ENCODE measurements around the gene DRC7.
"Not testable (repeated sequence)": the region's sequence is repeated elsewhere in the genome, so short reads cannot be mapped to it uniquely, and the experiment has no call there.

Gene DRC7

DNA sequence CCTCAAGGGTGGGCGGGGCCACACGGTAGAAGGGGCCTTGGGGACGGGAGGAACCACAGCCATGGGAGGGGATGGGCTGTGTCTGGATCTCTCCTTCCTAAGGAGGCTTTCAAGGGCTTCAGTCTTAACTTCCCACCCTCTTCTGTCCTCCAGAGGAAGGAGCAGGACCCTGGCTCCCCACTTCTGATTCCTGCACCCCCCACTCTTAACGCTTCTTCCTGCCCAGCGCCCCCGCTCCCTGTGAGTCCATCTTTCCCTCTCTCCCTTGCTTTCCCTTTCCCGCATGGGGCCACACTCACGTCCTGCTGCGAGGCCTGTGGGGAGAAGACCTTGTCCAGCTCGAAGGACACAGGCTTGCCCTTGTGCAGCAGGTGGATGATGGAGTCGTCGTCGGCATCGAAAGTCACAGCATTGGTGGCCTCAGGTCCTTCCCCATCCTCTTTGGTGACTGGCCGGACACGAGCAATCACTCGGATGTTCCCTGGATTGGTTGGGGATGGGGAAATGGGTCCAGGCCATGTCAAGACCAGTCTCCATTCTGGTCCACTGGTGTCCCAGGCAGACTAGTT is 70.6 kb downstream of the DRC7 start:
- no peak for DNase-seq

GRCh38 chr16:57766714-57767348 is 72.2 kb downstream of the DRC7 start:
- no peak for DNase-seq

DNA sequence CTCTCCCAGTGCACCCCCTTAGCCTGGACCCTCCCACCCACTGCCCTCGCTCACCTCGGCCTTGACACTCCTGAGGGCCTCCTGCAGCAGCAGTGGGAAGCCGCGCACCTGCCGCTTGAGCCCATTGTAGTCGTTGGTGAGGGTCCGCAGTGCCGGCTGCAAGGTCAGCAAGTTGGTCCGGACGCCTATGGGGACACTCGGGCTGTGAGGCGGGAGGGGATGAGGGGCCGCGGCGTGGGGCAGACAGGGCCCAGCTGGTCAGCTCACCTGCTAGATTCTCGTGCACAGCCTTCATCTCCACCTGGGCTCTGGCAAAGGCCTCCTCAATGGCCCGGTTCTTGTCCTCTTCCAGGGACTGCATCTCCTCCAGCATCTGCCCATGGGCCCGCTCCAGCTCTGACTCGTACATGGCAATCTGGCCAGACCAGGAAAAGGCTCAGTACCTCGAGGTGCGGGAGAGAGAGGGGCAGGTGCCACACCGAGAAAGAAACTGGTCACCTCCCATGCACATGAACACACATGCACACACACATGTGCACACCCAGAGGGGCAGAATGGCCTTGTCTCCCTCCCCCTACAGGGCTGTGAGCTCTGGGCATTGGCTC is 75.0 kb downstream of the DRC7 start:
- no peak for DNase-seq

DNA sequence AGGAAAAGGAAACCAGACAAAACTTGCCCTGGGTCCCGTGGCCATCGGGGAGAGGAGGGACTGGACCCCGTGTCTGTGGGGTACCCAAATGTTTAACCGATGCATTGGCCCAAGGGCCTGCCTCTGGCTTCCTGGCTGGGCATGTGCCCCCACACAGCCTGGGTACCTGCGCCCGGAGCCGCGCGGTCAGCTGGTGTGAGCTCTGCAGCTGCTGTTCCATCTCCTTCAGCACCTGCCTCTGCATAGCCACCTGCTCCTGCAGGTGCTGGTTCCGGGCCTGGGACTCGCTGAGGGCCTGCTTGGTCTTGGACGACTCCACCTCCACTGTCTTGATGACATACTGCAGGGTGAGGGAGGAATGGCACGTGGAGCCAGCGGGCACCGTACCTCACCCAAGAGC is 75.8 kb downstream of the DRC7 start:
- no peak for DNase-seq

- no peak for DNase-seq
Measured at GRCh38 chr16:57771141-57771785, 76.7 kb downstream of the DRC7 start.

DNA sequence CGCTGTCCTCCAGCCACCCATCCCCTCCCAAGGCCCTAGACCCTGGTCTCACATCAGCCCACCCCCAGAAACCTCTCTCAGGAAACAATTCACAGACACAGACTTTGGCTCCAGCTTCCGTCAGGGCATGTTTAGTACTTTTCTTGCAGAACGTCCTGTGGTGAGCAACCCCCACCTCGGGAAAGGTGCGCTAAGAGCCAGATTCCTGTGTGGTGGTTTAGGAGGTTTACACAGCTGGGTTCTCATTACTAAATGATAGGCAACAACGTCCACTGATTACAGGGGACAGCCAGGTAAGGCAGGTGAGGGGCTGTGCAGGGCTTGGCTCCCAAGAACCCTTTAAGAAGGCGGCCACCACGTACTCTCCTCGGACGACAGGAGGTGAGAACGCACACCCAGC is 78.4 kb downstream of the DRC7 start:
- no peak for DNase-seq

GRCh38 chr16:57773655-57774295 is 79.2 kb downstream of the DRC7 start:
- no peak for DNase-seq

DNA sequence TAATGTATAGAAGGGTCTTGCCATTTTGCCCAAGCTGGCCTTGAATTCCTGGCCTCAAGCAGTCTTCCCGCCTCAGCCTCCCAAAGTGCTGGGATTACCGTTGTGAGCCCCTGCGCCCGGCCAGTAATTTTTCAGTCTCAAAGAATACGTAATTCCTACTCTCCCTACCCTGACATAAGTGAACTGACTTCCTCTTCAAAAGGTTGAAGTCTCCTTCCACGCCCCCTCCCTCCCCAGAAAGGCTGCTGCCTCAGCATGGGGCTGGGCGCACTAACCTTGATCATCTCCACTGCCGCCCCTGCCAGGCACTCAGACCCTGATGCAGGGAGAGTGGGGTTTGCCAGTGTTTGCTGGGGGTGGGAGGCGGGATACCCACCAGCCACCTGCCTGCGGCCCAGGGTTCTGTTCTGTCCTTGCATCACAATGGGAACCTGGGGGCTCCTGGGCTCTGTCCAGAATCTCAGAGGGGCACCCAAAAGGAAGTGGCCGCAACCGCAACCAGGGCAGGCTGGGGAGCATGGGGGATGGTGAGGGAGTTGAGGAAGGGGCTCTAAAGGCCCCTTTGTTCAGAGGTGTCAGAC is 80.2 kb downstream of the DRC7 start:
- no peak for DNase-seq

- no peak for DNase-seq
Measured at GRCh38 chr16:57775661-57776469, 81.3 kb downstream of the DRC7 start.

DNA sequence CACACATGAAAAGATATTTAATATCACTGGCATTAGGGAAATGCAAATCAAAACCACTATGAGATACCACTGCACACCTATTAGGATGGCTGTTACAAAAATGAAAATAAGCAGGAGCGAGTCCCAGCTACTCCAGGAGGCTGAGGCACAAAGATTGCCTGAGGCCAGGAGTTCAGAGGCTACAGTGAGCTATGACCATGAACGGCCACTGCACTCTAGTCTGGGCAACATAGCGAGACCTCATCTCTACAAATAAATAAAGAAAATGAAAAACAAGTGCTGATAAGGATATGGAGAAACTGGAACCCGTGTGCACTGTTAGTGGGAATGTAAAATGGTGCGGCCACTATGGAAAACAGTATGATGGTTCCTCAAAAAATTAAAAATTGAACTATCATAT is 84.1 kb downstream of the DRC7 start:
- DNase-seq, result no peak

GRCh38 chr16:57779836-57780235 is 85.2 kb downstream of the DRC7 start:
- not testable (repeated sequence) for DNase-seq

DNA sequence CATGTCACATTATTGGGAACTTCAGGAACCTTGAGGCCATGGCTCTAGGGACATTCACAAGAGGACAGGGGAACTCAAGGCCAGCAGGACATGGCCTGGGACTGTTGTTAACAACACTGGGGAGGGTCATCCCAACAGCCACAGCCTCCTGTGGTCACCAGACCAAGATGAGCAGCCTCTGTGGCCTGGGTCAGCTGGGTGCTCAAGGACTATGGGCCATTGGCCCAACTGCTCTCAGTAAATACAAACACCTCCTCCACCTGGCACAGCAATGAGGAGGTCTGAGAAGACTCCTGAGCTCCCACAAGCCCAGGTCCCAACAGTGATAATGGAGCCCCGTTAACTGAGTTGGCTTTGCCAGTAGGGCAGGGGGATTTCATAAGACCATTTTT is 86.7 kb downstream of the DRC7 start:
- DNase-seq, result no peak

Measured in SIG-M5 (cell line).